Effector memory CD4-positive, alpha-beta T cell (primary cell): ENCODE measurements around the gene CCL14.
"Not testable (repeated sequence)": the region's sequence is repeated elsewhere in the genome, so short reads cannot be mapped to it uniquely, and the experiment has no call there.

Experiments used
- DNase-seq, 3 donors: peaks; one replicate each; pipeline ENCODE4 v3.0.0-alpha.2; 2020
- H3K27ac ChIP-seq: 2 replicates; pipeline ENCODE4 v1.7.0; 2013; ENCODE audit warnings: mild to moderate bottlenecking, low read length, moderate library complexity; ENCODE audit not compliant: insufficient read depth, poor library complexity, severe bottlenecking
- H3K27me3 ChIP-seq: replicated peaks from 2 replicates; pipeline ENCODE4 v1.7.0; 2013; ENCODE audit warnings: mild to moderate bottlenecking, low read length; ENCODE audit not compliant: insufficient read depth, control insufficient read depth, poor library complexity, severe bottlenecking
- H3K36me3 ChIP-seq: 2 replicates; pipeline ENCODE4 v1.7.0; 2013; ENCODE audit warnings: mild to moderate bottlenecking, low read length, moderate library complexity; ENCODE audit not compliant: control insufficient read depth, insufficient read depth
- H3K4me1 ChIP-seq: 2 replicates; pipeline ENCODE4 v1.7.0; 2013; ENCODE audit warnings: low read length, mild to moderate bottlenecking; ENCODE audit not compliant: control insufficient read depth, insufficient read depth, poor library complexity, severe bottlenecking
- H3K4me3 ChIP-seq: 2 replicates; pipeline ENCODE4 v1.7.0; 2013; ENCODE audit warnings: low read length, low read depth, mild to moderate bottlenecking; ENCODE audit not compliant: insufficient read depth, poor library complexity, severe bottlenecking
- H3K9me3 ChIP-seq: 2 replicates; pipeline ENCODE4 v1.7.0; 2013; ENCODE audit warnings: mild to moderate bottlenecking, low read length, moderate library complexity; ENCODE audit not compliant: control insufficient read depth

CCL14 gene

GRCh38 chr17:35995346-35995745 lies 8.8 kb upstream of the CCL14 start:
- not testable (repeated sequence) for H3K4me3 ChIP-seq, DNase-seq, H3K27me3 ChIP-seq, H3K9me3 ChIP-seq, H3K36me3 ChIP-seq, H3K27ac ChIP-seq, H3K4me1 ChIP-seq

GRCh38 chr17:35991075-35991474 lies 4.5 kb upstream of the CCL14 start:
- Histone ChIP-seq H3K9me3 (no peaks in the 10 kb centered on the region), H3K4me3 (no peak overlapping the region), H3K27me3 (no peaks in the 10 kb centered on the region), H3K27ac (no peak overlapping the region), H3K4me1 (no peaks in the 10 kb centered on the region), H3K36me3 (no peaks in the 10 kb centered on the region)
- no peak for DNase-seq

DNA sequence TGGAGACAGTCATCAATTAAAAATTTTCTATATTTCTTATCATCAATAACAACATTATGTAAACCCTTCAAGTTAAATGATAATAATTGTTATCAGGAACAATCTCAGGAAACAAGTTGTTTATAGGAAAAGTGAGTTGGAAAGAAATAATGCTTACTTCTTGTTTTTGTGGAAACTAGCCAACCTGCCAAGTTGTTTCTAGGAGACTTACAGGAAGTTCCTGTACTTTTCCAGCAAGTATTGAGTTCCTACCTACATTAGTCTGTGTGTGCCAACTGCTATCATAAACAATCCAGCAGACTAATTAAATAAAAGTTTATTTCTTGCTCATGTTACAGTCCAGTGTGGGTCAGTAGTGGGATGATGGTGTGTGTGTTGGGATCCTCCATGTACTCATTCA lies 1.6 kb upstream of the CCL14 start:
- Histone ChIP-seq H3K4me1 (no peaks in the 10 kb centered on the region), H3K27ac (no peak overlapping the region), H3K27me3 (no peaks in the 10 kb centered on the region), H3K9me3 (no peaks in the 10 kb centered on the region), H3K36me3 (no peaks in the 10 kb centered on the region), H3K4me3 (no peak overlapping the region)
- no peak for DNase-seq

GRCh38 chr17:35984140-35984539 lies 2.4 kb downstream of the CCL14 start:
- H3K27ac ChIP-seq, result no peak overlapping the region
- H3K36me3 ChIP-seq, result no peaks in the 10 kb centered on the region
- no peak for DNase-seq
- no peaks in the 10 kb centered on the region for H3K9me3 ChIP-seq
- H3K4me1 ChIP-seq, result no peaks in the 10 kb centered on the region
- no peak overlapping the region for H3K4me3 ChIP-seq
- H3K27me3 ChIP-seq, result no peaks in the 10 kb centered on the region

- no peaks in the 10 kb centered on the region for H3K4me1 ChIP-seq
- H3K4me3 ChIP-seq, result no peak overlapping the region
- H3K27ac ChIP-seq, result no peak overlapping the region
- no peak for DNase-seq
- no peaks in the 10 kb centered on the region for H3K27me3 ChIP-seq
- H3K9me3 ChIP-seq, result no peaks in the 10 kb centered on the region
- H3K36me3 ChIP-seq, result no peaks in the 10 kb centered on the region
Observed at GRCh38 chr17:35982409-35983191, 3.9 kb downstream of the CCL14 start.

- H3K9me3 ChIP-seq, result no peaks in the 10 kb centered on the region
- H3K27me3 ChIP-seq, result no peaks in the 10 kb centered on the region
- no peaks in the 10 kb centered on the region for H3K36me3 ChIP-seq
- no peak for DNase-seq
- H3K27ac ChIP-seq, result no peak overlapping the region
- no peaks in the 10 kb centered on the region for H3K4me1 ChIP-seq
- H3K4me3 ChIP-seq, result no peak overlapping the region
Observed at GRCh38 chr17:35981908-35982330, 4.6 kb downstream of the CCL14 start.

GRCh38 chr17:35981246-35981645 lies 5.3 kb downstream of the CCL14 start, which contains the start of gene CCL16:
Gene CCL16, minus strand, starts transcription at chr17:35981497. Its CDS starts 77 bp downstream, at chr17:35981420.
- no peak within 1 kb of the TSS for H3K27ac ChIP-seq
- no peaks in the 10 kb centered on the region for H3K36me3 ChIP-seq
- H3K4me1 ChIP-seq, result no peaks in the 10 kb centered on the region
- DNase-seq, result no peak
- H3K27me3 ChIP-seq, result peaks cover 1% of the 10 kb centered on the region
- no peak within 1 kb of the TSS for H3K4me3 ChIP-seq
- no peaks in the 10 kb centered on the region for H3K9me3 ChIP-seq

GRCh38 chr17:35978346-35978745 lies 8.2 kb downstream of the CCL14 start:
- Histone ChIP-seq H3K36me3 (no peaks in the 10 kb centered on the region), H3K27ac (no peak overlapping the region), H3K4me3 (no peak overlapping the region), H3K4me1 (no peaks in the 10 kb centered on the region), H3K9me3 (no peaks in the 10 kb centered on the region), H3K27me3 (peaks cover 3% of the 10 kb centered on the region)
- no peak for DNase-seq

- Histone ChIP-seq H3K9me3 (no peaks in the 10 kb centered on the region), H3K27me3 (peaks cover 3% of the 10 kb centered on the region), H3K27ac (no peak overlapping the region), H3K36me3 (no peaks in the 10 kb centered on the region), H3K4me3 (no peak overlapping the region), H3K4me1 (no peaks in the 10 kb centered on the region)
- DNase-seq, result no peak
Observed at GRCh38 chr17:35977509-35977908, 9.0 kb downstream of the CCL14 start.

DNA sequence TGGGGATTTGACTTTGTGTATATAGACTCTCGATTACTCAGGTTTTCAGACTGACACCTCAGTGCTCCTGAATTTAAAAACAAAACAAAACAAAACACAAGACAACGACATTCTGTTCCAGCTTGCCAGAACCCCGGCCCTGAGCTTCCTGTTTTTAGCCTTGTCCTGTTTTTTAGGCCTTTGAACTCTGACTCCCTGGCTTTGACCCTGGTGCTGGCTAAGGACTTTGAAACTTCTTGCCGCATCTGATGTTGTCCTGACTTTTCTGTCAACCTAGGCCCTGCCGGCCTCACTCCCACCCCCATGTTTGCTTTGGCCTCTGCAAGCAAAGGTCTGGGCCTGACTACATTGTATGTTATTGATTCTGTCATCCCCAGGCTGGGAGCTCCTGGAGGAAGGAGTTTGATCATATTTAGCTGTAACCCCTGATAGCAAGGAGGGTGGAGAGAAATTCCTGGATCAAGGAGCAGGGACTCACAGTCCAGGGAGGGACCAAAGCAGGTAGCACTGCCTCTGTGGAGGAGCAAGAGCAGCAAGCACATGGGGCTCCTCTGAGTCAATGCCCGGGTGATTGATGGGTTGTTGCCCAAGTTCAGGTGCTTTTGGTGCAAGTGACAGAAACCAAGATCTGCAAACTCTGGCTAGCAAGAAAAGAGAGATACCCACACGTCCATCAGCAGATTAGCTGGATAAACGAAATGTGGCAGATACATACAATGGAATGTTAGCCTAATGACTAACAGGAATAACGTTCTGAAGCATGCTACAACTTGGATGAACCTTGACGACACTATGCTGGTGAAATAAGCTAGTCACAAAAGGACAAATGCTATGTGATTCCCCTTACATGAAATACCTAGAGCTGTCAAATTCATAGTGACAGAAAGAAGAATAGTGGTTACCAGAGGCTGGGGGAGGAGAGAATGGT lies 12.9 kb downstream of the CCL14 start:
- DNase-seq, result no peak
- no peaks in the 10 kb centered on the region for H3K9me3 ChIP-seq
- no peaks in the 10 kb centered on the region for H3K4me1 ChIP-seq
- H3K27me3 ChIP-seq, result peaks cover 3% of the 10 kb centered on the region
- H3K27ac ChIP-seq, result no peak overlapping the region
- H3K36me3 ChIP-seq, result no peaks in the 10 kb centered on the region
- H3K4me3 ChIP-seq, result no peak overlapping the region
